ENCODE results near the gene SYT8. TPM values are rescaled to one million over a fixed set of nuclear protein-coding genes. Genes with fewer than 3 reads are reported as not detected.
A peak's percentile ranks its signal among the peaks of the same experiment; 100 is the strongest.

SYT8 gene
- total RNA-seq, 2 donors from 2014 or later = 3.4 to 3.6 TPM

GRCh38 chr11:1879342-1879940 lies 44.7 kb downstream of the SYT8 start:
- no peak overlapping the region for H3K4me3 ChIP-seq
- TF ChIP-seq CTCF (IDR thresholded peaks at IDR 0.05) = no peak
- H3K27me3 ChIP-seq (replicated peaks; ENCODE audit: insufficient read depth) = no peaks in the 10 kb centered on the region
- no peak for DNase-seq (ENCODE audit: low spot score)
- no peaks in the 10 kb centered on the region for H3K9me3 ChIP-seq
- H3K27ac ChIP-seq = peak overlapping the region; percentile 55 to 67
- H3K36me3 ChIP-seq = no peaks in the 10 kb centered on the region
- H3K4me1 ChIP-seq (ENCODE audit: control insufficient read depth in 1 of 2, low read depth in 2 of 2) = peaks cover 18 to 53% of the 10 kb centered on the region in 2 donors
- no peak for ATAC-seq (ENCODE audit: insufficient number of reproducible peaks, low FRiP score, low read depth)

- TF ChIP-seq CTCF (IDR thresholded peaks at IDR 0.05) = no peak
- Histone ChIP-seq H3K27ac (peak overlapping the region; percentile 55 to 67), H3K27me3 (replicated peaks; ENCODE audit: insufficient read depth) (no peaks in the 10 kb centered on the region), H3K4me1 (ENCODE audit: control insufficient read depth in 1 of 2, low read depth in 2 of 2) (peaks cover 18 to 53% of the 10 kb centered on the region in 2 donors), H3K36me3 (no peaks in the 10 kb centered on the region), H3K4me3 (no peak overlapping the region), H3K9me3 (no peaks in the 10 kb centered on the region)
- DNase-seq (ENCODE audit: low spot score) = no peak
- ATAC-seq (ENCODE audit: insufficient number of reproducible peaks, low FRiP score, low read depth) = peak; percentile 33
Measured at GRCh38 chr11:1879941-1880720, 45.3 kb downstream of the SYT8 start.

- no peak for DNase-seq (ENCODE audit: low spot score)
- Histone ChIP-seq H3K4me1 (ENCODE audit: control insufficient read depth in 1 of 2, low read depth in 2 of 2) (peaks cover 17 to 50% of the 10 kb centered on the region in 2 donors), H3K27ac (peak overlapping the region; percentile 48 to 67)
Measured at GRCh38 chr11:1880746-1881441, 46.1 kb downstream of the SYT8 start.

GRCh38 chr11:1881442-1882264 lies 46.9 kb downstream of the SYT8 start:
- DNase-seq (ENCODE audit: low spot score) (no peak), ATAC-seq (ENCODE audit: insufficient number of reproducible peaks, low FRiP score, low read depth) (no peak)
- H3K36me3 ChIP-seq = peaks cover 3% of the 10 kb centered on the region
- no peak for TF ChIP-seq CTCF (IDR thresholded peaks at IDR 0.05)
- H3K9me3 ChIP-seq = no peaks in the 10 kb centered on the region
- no peaks in the 10 kb centered on the region for H3K27me3 ChIP-seq (replicated peaks; ENCODE audit: insufficient read depth)
- H3K4me1 ChIP-seq (ENCODE audit: control insufficient read depth in 1 of 2, low read depth in 2 of 2) = peaks cover 12 to 42% of the 10 kb centered on the region in 2 donors
- H3K4me3 ChIP-seq = no peak overlapping the region
- H3K27ac ChIP-seq = peak overlapping the region in 1 of 2 donors; percentile 67

More at GRCh38 chr11:1880746-1881441, 46.1 kb downstream of the SYT8 start:
- no peaks in the 10 kb centered on the region for H3K9me3 ChIP-seq
- no peak for ATAC-seq (ENCODE audit: insufficient number of reproducible peaks, low FRiP score, low read depth)
- no peak overlapping the region for H3K4me3 ChIP-seq
- H3K27me3 ChIP-seq (replicated peaks; ENCODE audit: insufficient read depth) = no peaks in the 10 kb centered on the region
- no peak for TF ChIP-seq CTCF (IDR thresholded peaks at IDR 0.05)
- H3K36me3 ChIP-seq = no peaks in the 10 kb centered on the region
